Fibroblast of villous mesenchyme (primary cell): ENCODE results near the gene IMP4. TPM values are rescaled to one million over a fixed set of nuclear protein-coding genes. Genes with fewer than 3 reads are reported as not detected.

Source experiments
- DNase-seq: peaks from one replicate; pipeline ENCODE4 v3.0.0-alpha.2; 2010; ENCODE audit warnings: low read depth
- H3K4me3 ChIP-seq: 2 replicates; pipeline ENCODE4 v1.5.1; 2011; ENCODE audit warnings: low read depth, mild to moderate bottlenecking, low read length
- total RNA-seq: library from RNA; depleted of rRNA; stranded (reverse); fragments of >200 nt; gene quantifications from 2 replicates; pipeline ENCODE4 v1.2.3, GENCODE V29; 2012
- TF ChIP-seq, protein P1 (sequence below): IDR thresholded peaks from 2 replicates; pipeline ENCODE4 v1.5.1; 2012; ENCODE audit warnings: low read depth, mild to moderate bottlenecking, low read length; ENCODE audit not compliant: insufficient read depth

The IMP4 gene
- total RNA-seq, 1 donor: 60.5 TPM

DNA sequence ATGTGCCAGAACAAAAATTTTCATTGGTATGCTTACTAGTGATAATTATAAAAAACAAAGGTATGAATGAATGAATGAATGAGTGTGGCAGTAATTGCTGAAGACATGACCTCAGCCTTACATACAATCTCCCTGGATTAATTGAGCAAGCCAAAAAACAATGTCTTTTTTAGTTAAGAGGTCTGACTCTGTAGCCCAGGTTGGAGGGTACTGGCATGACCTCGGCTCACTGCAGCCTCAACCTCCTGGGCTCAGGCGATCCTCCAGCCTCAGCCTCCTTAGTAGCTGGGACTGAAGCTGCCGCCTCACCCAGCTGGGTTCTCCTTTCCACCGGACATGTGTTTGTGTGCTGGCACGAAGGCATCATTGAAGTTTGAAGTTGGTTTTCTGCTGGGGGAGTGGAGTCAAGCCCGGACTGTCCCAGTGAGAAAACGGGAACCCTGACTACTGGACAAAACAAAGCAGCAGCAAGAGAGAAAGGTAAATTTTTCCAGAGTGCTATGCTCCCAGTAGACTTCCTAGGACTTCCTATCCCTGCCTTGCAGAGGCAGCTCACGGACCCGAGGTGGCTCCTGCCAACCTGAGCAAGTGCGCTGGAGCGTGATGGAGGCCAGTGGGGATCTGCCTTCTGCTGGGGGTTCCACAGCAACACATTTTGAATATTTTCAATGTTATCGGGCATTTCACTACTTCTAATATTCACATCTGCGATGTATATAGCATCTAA lies 6.4 kb upstream of the IMP4 start:
- DNase-seq: no peak
- TF ChIP-seq, protein P1, sequence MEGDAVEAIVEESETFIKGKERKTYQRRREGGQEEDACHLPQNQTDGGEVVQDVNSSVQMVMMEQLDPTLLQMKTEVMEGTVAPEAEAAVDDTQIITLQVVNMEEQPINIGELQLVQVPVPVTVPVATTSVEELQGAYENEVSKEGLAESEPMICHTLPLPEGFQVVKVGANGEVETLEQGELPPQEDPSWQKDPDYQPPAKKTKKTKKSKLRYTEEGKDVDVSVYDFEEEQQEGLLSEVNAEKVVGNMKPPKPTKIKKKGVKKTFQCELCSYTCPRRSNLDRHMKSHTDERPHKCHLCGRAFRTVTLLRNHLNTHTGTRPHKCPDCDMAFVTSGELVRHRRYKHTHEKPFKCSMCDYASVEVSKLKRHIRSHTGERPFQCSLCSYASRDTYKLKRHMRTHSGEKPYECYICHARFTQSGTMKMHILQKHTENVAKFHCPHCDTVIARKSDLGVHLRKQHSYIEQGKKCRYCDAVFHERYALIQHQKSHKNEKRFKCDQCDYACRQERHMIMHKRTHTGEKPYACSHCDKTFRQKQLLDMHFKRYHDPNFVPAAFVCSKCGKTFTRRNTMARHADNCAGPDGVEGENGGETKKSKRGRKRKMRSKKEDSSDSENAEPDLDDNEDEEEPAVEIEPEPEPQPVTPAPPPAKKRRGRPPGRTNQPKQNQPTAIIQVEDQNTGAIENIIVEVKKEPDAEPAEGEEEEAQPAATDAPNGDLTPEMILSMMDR: no peak
- H3K4me3 ChIP-seq: no peak overlapping the region

DNA sequence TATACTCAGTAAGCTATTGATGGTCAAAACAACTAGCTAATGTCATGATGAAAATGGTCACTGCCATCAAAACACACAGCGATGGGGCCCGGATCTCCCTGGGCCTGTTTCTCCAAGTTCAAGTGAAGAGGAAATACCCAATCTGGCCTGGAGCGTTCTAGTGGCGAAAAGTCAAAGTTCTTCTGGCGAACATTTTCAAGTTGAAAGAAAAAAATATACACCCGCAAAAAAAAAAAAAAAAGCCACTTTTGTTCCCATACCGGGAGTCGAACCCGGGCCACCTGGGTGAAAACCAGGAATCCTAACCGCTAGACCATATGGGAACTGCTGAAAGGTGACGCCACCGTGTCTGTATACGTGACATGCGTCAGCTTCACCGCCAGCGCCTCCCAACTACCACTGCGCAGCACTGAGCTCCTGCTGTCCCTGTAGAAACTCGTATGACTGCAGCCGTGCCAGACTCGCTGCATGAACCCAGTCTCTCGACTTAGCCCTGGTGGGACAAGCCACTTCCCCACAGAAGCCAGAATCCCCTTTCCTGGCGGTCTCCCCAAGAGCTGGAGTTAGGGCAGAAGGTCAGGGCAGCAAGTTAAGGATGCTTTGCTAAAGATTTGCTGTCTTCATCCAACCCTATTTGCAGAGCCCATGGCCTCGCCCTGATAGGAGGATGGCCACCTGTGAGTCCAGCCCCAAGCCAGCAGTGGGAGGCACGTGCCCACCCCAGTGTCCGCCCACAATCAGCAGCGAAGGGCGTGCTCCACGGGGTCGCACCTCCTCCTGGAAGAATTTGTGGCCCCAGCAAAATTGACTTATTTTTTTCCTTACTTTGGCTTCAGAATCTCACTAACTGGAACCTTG lies 5.6 kb upstream of the IMP4 start:
- H3K4me3 ChIP-seq: peak overlapping the region; percentile 62
- DNase-seq: peak; percentile 84
- TF ChIP-seq, protein P1: no peak

DNA sequence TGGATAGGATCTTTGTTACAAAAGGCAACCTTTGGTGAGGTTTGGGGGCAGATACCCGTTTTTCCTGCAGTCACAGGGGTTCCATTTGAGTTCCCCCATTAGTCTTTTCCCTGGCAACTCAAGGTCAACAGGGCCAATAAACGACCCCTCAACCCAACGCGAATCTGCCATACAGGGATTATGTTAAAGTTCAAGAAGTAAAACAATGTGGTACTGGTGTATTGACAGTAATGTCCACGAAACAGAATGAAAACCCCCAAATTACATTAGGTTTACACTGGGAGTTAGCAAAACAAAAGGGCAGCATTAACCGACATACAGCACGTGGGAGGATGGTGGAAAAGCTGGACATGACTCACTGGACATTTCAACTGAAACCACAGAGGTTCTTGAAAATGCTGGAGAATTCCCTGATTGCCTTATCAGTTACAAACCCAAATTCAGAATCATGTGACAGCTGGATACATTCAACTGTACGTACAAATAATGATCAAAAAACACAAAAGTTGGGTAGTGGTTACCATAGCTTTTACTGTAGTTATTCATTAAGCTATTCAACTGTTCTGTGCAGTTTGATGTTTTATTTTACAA lies 4.9 kb upstream of the IMP4 start:
- TF ChIP-seq, protein P1: no peak
- peak; percentile 70 for DNase-seq
- H3K4me3 ChIP-seq: peak overlapping the region; percentile 62

DNA sequence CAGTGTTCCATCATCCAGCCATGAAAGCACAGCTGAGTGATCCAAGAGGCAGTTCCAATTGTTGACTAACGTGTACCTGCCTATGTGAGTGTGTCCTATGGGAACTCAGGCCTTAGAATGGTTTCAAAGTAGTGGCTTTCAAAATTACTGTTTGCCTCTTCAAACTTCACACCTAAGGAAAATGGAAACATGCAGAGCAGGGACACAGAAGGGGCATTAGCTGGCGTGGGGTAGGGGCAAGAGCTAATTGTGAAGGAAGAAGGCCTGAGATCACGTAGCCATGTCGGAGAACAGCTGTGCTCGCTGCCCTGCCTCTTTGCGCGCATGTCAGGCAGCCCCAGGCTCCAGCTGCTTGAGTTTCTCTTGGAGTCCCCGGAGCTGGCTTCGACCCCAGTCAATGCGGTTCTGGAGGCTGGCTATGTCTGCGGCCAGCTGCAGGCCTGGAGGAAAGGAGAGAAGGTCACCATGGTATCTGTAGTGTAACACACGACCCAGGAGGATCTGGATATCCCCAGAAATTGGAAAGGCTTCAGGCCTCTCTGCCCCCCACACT lies 3.8 kb upstream of the IMP4 start:
- TF ChIP-seq, protein P1: no peak
- no peak for DNase-seq
- no peak overlapping the region for H3K4me3 ChIP-seq

DNA sequence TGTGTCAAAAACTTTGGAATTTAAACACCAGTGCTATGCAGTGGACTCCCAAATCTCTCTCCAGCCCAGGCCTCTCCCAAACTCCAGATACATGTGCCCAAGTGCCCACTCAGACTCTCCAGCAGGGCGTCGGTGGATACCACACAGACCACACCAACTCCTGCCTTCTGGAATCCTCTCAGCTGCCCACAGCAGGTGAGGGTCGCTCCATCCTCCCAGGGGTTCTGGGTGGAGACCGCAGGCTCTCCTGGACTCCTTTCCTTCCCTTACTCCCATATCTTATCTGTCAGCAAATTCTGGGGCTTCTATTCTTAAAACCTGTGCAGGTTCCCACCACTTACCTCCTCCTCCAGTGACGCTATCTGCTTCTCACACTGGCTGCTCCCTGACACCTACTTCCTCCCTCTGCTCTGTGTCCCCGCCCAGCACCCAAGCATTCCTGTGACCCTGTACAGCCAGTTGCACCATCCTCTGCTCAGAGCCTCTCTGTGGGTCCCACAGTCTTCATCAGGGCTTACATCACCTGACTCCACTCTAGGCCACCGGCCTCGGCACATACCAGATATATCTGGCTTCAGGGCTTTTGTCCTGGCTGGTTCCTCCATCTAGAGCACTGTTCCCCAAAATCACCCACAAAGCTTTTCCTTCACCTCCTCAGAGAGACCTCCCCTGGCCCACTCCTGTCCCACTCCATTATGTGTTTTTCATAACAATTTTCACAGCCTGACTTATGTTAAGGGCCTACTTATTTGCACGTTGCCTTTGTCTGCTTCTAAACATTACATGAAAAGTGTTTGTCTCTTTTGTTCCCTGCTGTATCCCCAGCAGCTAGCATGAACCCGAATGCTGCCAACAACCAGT lies 2.6 kb upstream of the IMP4 start:
- TF ChIP-seq, protein P1: no peak

DNA sequence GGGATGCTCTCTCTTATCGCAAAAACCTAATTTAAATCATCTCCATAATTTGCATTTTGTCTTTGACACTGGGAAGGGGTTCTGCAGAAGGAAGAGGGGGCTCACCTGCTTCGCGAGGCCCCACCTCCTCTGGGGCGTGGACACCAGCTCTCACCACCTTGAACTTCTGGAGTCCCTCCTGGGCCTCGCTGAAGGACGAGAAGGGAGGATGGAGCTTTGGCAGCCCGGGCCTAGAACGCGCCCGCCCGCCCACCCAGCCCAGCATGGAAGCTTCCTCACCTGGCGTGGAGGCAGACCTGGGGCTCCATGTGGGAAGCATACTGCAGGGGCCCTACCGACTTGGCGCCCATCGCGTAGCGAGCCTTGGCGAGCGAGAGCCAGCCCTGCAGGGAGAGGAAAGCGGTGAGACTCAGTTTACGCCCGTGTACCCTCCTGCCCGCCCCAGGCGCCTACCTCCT lies 1.1 kb upstream of the IMP4 start:
- DNase-seq: no peak
- TF ChIP-seq, protein P1: no peak
- H3K4me3 ChIP-seq: peak overlapping the region; percentile 91

More for the DNA sequence above, 2.6 kb upstream of the IMP4 start:
- no peak for DNase-seq
- H3K4me3 ChIP-seq: no peak overlapping the region
